ENCODE measurements around the gene SLC2A14.
"Not testable (repeated sequence)": the region's sequence is repeated elsewhere in the genome, so short reads cannot be mapped to it uniquely, and the experiment has no call there.

SLC2A14 gene

DNA sequence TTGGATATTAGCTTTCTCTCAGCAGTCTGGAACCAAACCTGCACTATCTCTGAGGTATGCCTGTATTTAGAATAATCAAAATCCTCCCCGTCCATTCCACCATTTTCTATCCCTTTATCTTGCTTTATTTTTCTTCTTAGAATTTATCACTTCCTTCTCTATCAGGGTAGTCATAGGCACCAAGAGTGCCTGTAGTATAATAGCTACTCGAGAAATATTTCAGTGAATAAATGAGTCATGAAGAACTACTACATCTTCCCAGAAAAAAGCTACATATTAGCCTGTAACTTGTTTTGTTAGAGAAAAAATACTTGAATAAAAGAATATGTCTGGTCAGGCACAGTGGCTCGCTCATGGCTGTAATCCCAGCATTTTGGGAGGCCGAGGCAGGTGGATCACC lies 4.3 kb downstream of the SLC2A14 start:
- TF ChIP-seq EZH2phosphoT487 (IDR thresholded peaks at IDR 0.05; ENCODE audit: low read length) (no peak), EZH2 (optimal IDR thresholded peaks at IDR 0.05; ENCODE audit: low read depth, low read length) (no peak)
- TF ChIP-seq, protein P1, sequence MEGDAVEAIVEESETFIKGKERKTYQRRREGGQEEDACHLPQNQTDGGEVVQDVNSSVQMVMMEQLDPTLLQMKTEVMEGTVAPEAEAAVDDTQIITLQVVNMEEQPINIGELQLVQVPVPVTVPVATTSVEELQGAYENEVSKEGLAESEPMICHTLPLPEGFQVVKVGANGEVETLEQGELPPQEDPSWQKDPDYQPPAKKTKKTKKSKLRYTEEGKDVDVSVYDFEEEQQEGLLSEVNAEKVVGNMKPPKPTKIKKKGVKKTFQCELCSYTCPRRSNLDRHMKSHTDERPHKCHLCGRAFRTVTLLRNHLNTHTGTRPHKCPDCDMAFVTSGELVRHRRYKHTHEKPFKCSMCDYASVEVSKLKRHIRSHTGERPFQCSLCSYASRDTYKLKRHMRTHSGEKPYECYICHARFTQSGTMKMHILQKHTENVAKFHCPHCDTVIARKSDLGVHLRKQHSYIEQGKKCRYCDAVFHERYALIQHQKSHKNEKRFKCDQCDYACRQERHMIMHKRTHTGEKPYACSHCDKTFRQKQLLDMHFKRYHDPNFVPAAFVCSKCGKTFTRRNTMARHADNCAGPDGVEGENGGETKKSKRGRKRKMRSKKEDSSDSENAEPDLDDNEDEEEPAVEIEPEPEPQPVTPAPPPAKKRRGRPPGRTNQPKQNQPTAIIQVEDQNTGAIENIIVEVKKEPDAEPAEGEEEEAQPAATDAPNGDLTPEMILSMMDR (IDR thresholded peaks at IDR 0.05; ENCODE audit: low read length): no peak

GRCh38 chr12:7864601-7865150 lies 8.0 kb downstream of the SLC2A14 start:
- no peak overlapping the region for H3K27ac ChIP-seq (ENCODE audit: low read length)
- H3K4me2 ChIP-seq (ENCODE audit: low read depth, low read length): no peak overlapping the region
- no peaks in the 10 kb centered on the region for H3K79me2 ChIP-seq (ENCODE audit: low read length)
- H4K20me1 ChIP-seq (ENCODE audit: insufficient read depth, low read length): no peaks in the 10 kb centered on the region
- H3K4me1 ChIP-seq (ENCODE audit: low read length): no peaks in the 10 kb centered on the region
- TF ChIP-seq EZH2phosphoT487 (IDR thresholded peaks at IDR 0.05; ENCODE audit: low read length): no peak
- TF ChIP-seq, protein P1 (IDR thresholded peaks at IDR 0.05; ENCODE audit: low read length): no peak
- no peaks in the 10 kb centered on the region for H3K27me3 ChIP-seq (replicated peaks; ENCODE audit: insufficient read depth, low read length)
- no peak for DNase-seq
- H3K36me3 ChIP-seq (replicated peaks; ENCODE audit: insufficient read depth, low read length): no peaks in the 10 kb centered on the region
- no peak overlapping the region for H3K9ac ChIP-seq (ENCODE audit: low read length)
- H3K9me3 ChIP-seq (replicated peaks; ENCODE audit: insufficient read depth, low read length): no peaks in the 10 kb centered on the region
- H3K9me2 ChIP-seq (replicated peaks; ENCODE audit: insufficient read depth, low read length): no peaks in the 10 kb centered on the region
- H3K4me3 ChIP-seq (ENCODE audit: low read length): no peak overlapping the region
- H3F3A ChIP-seq (ENCODE audit: insufficient read depth, low read length): no peaks in the 10 kb centered on the region
- H2AFZ ChIP-seq (ENCODE audit: low read length): no peak overlapping the region

More for the DNA sequence above, 4.3 kb downstream of the SLC2A14 start:
- Histone ChIP-seq H3K27ac (ENCODE audit: low read length) (no peak overlapping the region), H3K4me1 (ENCODE audit: low read length) (0 out of 2 replicates have a peak, but pooled peaks cover 4% of the 10 kb centered on the region), H3K36me3 (replicated peaks; ENCODE audit: insufficient read depth, low read length) (no peaks in the 10 kb centered on the region), H3K9me2 (replicated peaks; ENCODE audit: insufficient read depth, low read length) (no peaks in the 10 kb centered on the region), H3K27me3 (replicated peaks; ENCODE audit: insufficient read depth, low read length) (no peaks in the 10 kb centered on the region), H3K79me2 (ENCODE audit: low read length) (no peaks in the 10 kb centered on the region), H4K20me1 (ENCODE audit: insufficient read depth, low read length) (no peaks in the 10 kb centered on the region), H3K4me2 (ENCODE audit: low read depth, low read length) (no peak overlapping the region), H2AFZ (ENCODE audit: low read length) (no peak overlapping the region), H3K9ac (ENCODE audit: low read length) (no peak overlapping the region), H3K9me3 (replicated peaks; ENCODE audit: insufficient read depth, low read length) (no peaks in the 10 kb centered on the region), H3F3A (ENCODE audit: insufficient read depth, low read length) (no peaks in the 10 kb centered on the region), H3K4me3 (ENCODE audit: low read length) (no peak overlapping the region)
- DNase-seq: no peak

- H3K9me3 ChIP-seq (replicated peaks; ENCODE audit: insufficient read depth, low read length); H3K9ac ChIP-seq (ENCODE audit: low read length); H3K27me3 ChIP-seq (replicated peaks; ENCODE audit: insufficient read depth, low read length); H2AFZ ChIP-seq (ENCODE audit: low read length); H3F3A ChIP-seq (ENCODE audit: insufficient read depth, low read length); H3K4me1 ChIP-seq (ENCODE audit: low read length); H3K4me3 ChIP-seq (ENCODE audit: low read length); H3K36me3 ChIP-seq (replicated peaks; ENCODE audit: insufficient read depth, low read length); DNase-seq; H3K4me2 ChIP-seq (ENCODE audit: low read depth, low read length); H3K9me2 ChIP-seq (replicated peaks; ENCODE audit: insufficient read depth, low read length); H4K20me1 ChIP-seq (ENCODE audit: insufficient read depth, low read length); H3K27ac ChIP-seq (ENCODE audit: low read length); H3K79me2 ChIP-seq (ENCODE audit: low read length): not testable (repeated sequence)
Measured at GRCh38 chr12:7862814-7863348, 9.8 kb downstream of the SLC2A14 start.

GRCh38 chr12:7862301-7862700 lies 10.4 kb downstream of the SLC2A14 start:
- not testable (repeated sequence) for H3K27me3 ChIP-seq (replicated peaks; ENCODE audit: insufficient read depth, low read length)

More at GRCh38 chr12:7862301-7862700, 10.4 kb downstream of the SLC2A14 start:
- H2AFZ ChIP-seq (ENCODE audit: low read length); H3K9me2 ChIP-seq (replicated peaks; ENCODE audit: insufficient read depth, low read length); H3F3A ChIP-seq (ENCODE audit: insufficient read depth, low read length); H4K20me1 ChIP-seq (ENCODE audit: insufficient read depth, low read length); H3K4me2 ChIP-seq (ENCODE audit: low read depth, low read length); H3K9ac ChIP-seq (ENCODE audit: low read length); DNase-seq; H3K4me3 ChIP-seq (ENCODE audit: low read length); H3K4me1 ChIP-seq (ENCODE audit: low read length); H3K9me3 ChIP-seq (replicated peaks; ENCODE audit: insufficient read depth, low read length); H3K79me2 ChIP-seq (ENCODE audit: low read length); H3K27ac ChIP-seq (ENCODE audit: low read length); H3K36me3 ChIP-seq (replicated peaks; ENCODE audit: insufficient read depth, low read length): not testable (repeated sequence)
